ENCODE measurements around the gene CNTNAP5. TPM values are rescaled to one million over a fixed set of nuclear protein-coding genes. Genes with fewer than 3 reads are reported as not detected.

CNTNAP5 gene
- total and polyA plus RNA-seq, 2 of the 13 experiments (the other 11 are each of a cell fraction or from before 2014, with no cell fraction given), result not detected

- TF ChIP-seq, protein P1, sequence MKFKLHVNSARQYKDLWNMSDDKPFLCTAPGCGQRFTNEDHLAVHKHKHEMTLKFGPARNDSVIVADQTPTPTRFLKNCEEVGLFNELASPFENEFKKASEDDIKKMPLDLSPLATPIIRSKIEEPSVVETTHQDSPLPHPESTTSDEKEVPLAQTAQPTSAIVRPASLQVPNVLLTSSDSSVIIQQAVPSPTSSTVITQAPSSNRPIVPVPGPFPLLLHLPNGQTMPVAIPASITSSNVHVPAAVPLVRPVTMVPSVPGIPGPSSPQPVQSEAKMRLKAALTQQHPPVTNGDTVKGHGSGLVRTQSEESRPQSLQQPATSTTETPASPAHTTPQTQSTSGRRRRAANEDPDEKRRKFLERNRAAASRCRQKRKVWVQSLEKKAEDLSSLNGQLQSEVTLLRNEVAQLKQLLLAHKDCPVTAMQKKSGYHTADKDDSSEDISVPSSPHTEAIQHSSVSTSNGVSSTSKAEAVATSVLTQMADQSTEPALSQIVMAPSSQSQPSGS (CRISPR knock-in tag; IDR thresholded peaks at IDR 0.05), result no peak
- no peak for TF ChIP-seq ZNF24 (IDR thresholded peaks at IDR 0.05)
These were observed 936.0 kb downstream of the CNTNAP5 start (continued) for GRCh38 chr2:124961132-124961531.

Small RNA genes lying within 50 kb of the gene (small RNA-seq; reads per million reads assigned to genes)
- gene AC019159.1 (ENCODE audit: insufficient read depth in 2 of 3, insufficient read length in 3 of 3, low read depth in 2 of 3, low replicate concordance in 1 of 3) (0 reads per million in 3 experiments), gene MTND5P22 (ENCODE audit: insufficient read depth in 2 of 3, insufficient read length in 3 of 3, low read depth in 2 of 3, low replicate concordance in 1 of 3) (0 reads per million in 3 experiments), gene RNA5SP102 (ENCODE audit: insufficient read depth in 2 of 3, insufficient read length in 3 of 3, low read depth in 2 of 3, low replicate concordance in 1 of 3) (0 reads per million in 3 experiments)
